K562 (cell line): ENCODE measurements around the gene TEDC1. TPM values are rescaled to one million over a fixed set of nuclear protein-coding genes. Genes with fewer than 3 reads are reported as not detected.

ENCODE experiments used
- ATAC-seq: fragments of 200-7000 bp; cut with Tn5 transposase; 3 replicates; pipeline ENCODE4 v1.9.1; 2020; ENCODE audit warnings: moderate library complexity
- BruUV-seq: library from RNA; stranded (reverse); fragments of 400-500 nt; replicated peaks from 2 replicates; lab custom pipeline; 2021; lab: Mats Ljungman, UMichigan
- CTCF ChIA-PET: fragments of 300-600 bp; formaldehyde crosslinking; extraction: SDS; loops from one replicate; lab custom pipeline; 2021; ENCODE audit warnings: low intra/inter-chr PET ratio; lab: Yijun Ruan, JAX
- POLR2A ChIA-PET: fragments of 300-600, 350-650 bp; sonication (Branson Sonifier 250); formaldehyde crosslinking; extraction: SDS; loops from one replicate; lab custom pipeline; 2021; ENCODE audit warnings: antibody characterized with exemption, inconsistent platforms; lab: Yijun Ruan, JAX
- DNase-seq, 4 experiments: peaks; one replicate each; pipeline versions ENCODE4 v3.0.0 to v3.0.0-alpha.2; 2011 to 2018; ENCODE audit warnings: low spot score in 3 of 4, mixed read lengths in 3 of 4; ENCODE audit errors: extremely low read depth in 1 of 4
- FAIRE-seq: peaks from 2 replicates; lab custom pipeline; 2011; peaks lifted over from hg19 to GRCh38; lab: Jason Lieb, UNC
- H2AFZ ChIP-seq: 2 replicates; pipeline ENCODE4 v1.6.0; 2011; ENCODE audit warnings: low read depth, low read length, control low read depth, inconsistent platforms
- H3K27ac ChIP-seq: fragments of 200-600 bp; 3 replicates; pipeline ENCODE4 v1.8.0; 2011; ENCODE audit warnings: low read depth, mild to moderate bottlenecking, control low read depth, inconsistent platforms, low read length, moderate library complexity, mixed read lengths; ENCODE audit errors: extremely low read depth
- H3K27me3 ChIP-seq, 2 experiments: fragments of 300-600 bp in 1 of 2; 2 replicates in 1 of 2; 3 replicates in 1 of 2; pipeline versions ENCODE4 v1.6.0 to v1.8.0; 2011; ENCODE audit warnings: inconsistent platforms in 2 of 2, low read length in 2 of 2, mild to moderate bottlenecking in 1 of 2, mixed read lengths in 1 of 2, moderate library complexity in 1 of 2; ENCODE audit not compliant: control insufficient read depth in 2 of 2, insufficient read depth in 2 of 2
- H3K36me3 ChIP-seq: fragments of 300-600 bp; 3 replicates; pipeline ENCODE4 v1.8.0; 2011; ENCODE audit warnings: mild to moderate bottlenecking, low read length, inconsistent platforms; ENCODE audit not compliant: control insufficient read depth, insufficient read depth
- H3K4me1 ChIP-seq, 2 experiments: fragments of 200-600 bp in 1 of 2; replicated peaks in 1 of 2; 2 replicates in 1 of 2; 3 replicates in 1 of 2; pipeline versions ENCODE4 v1.5.1 to v1.8.0; 2011; ENCODE audit warnings: inconsistent platforms in 2 of 2, low read length in 2 of 2, mild to moderate bottlenecking in 1 of 2, mixed read lengths in 1 of 2, moderate library complexity in 1 of 2; ENCODE audit not compliant: control insufficient read depth in 2 of 2, insufficient read depth in 2 of 2
- H3K4me2 ChIP-seq: 2 replicates; pipeline ENCODE4 v1.6.1; 2011; ENCODE audit warnings: low read length, control low read depth, inconsistent platforms, mixed read lengths; ENCODE audit not compliant: insufficient read depth
- H3K4me3 ChIP-seq: fragments of 200-600 bp; sonication (generic), shearing (Covaris generic); 2 replicates; pipeline ENCODE4 v1.5.1; 2016; ENCODE audit warnings: control low read depth, inconsistent platforms
- H3K79me2 ChIP-seq: fragments of 200-600 bp; 3 replicates; pipeline ENCODE4 v1.8.0; 2011; ENCODE audit warnings: low read length, inconsistent platforms; ENCODE audit not compliant: control insufficient read depth, insufficient read depth
- H3K9ac ChIP-seq, 2 experiments: 2 replicates each; pipeline versions ENCODE4 v1.6.0 to v1.6.1; 2011; ENCODE audit warnings: low read depth in 2 of 2, low read length in 2 of 2, control low read depth in 1 of 2, inconsistent platforms in 1 of 2, mild to moderate bottlenecking in 1 of 2, mixed read lengths in 1 of 2; ENCODE audit not compliant: insufficient read depth in 1 of 2
- H3K9me1 ChIP-seq: one replicate; pipeline ENCODE4 v1.6.0; 2011; ENCODE audit warnings: inconsistent platforms, mild to moderate bottlenecking, low read length, moderate library complexity; ENCODE audit not compliant: control insufficient read depth, insufficient read depth
- H3K9me3 ChIP-seq: replicated peaks from 2 replicates; pipeline ENCODE4 v1.5.1; 2011; ENCODE audit warnings: low read depth, low read length, inconsistent platforms; ENCODE audit not compliant: control insufficient read depth, insufficient read depth
- H4K20me1 ChIP-seq: replicated peaks from 2 replicates; pipeline ENCODE4 v1.6.1; 2011; ENCODE audit warnings: low read length, inconsistent platforms, mixed read lengths; ENCODE audit not compliant: control insufficient read depth, insufficient read depth
- CBFA2T3 ChIP-seq: fragments of 450-650 bp; IDR thresholded peaks from 2 replicates; pipeline ENCODE4 v1.6.1; 2017
- CTCF ChIP-seq, 3 experiments: IDR thresholded peaks in 2 of 3; conservative IDR thresholded peaks in 1 of 3; 2 replicates each; pipeline ENCODE4 v1.5.1; 2011 to 2012; ENCODE audit warnings: low read length in 3 of 3, mild to moderate bottlenecking in 3 of 3, control low read depth in 2 of 3, improper control_type of control experiment in 1 of 3, inconsistent platforms in 1 of 3, low read depth in 1 of 3, mixed read lengths in 1 of 3, moderate library complexity in 1 of 3; ENCODE audit not compliant: insufficient read depth in 2 of 3
- HMG20B ChIP-seq: fragments of 250-450 bp; sonication (Bioruptor Pico); IDR thresholded peaks from 2 replicates; pipeline ENCODE4 v1.5.0; 2021; ENCODE audit warnings: mild to moderate bottlenecking
- RAD21 ChIP-seq, 2 experiments: fragments of 250-450 bp in 1 of 2; fragments of 450-650 bp in 1 of 2; sonication (Bioruptor Pico) in 1 of 2; formaldehyde crosslinking in 1 of 2; IDR thresholded peaks in 1 of 2; conservative IDR thresholded peaks in 1 of 2; 2 replicates each; pipeline versions ENCODE4 v1.4.0 to v1.8.0; 2020 to 2022; ENCODE audit warnings: mild to moderate bottlenecking in 2 of 2, moderate library complexity in 1 of 2
- RB1 ChIP-seq: fragments of 450-650 bp; IDR thresholded peaks from 2 replicates; pipeline ENCODE4 v1.6.1; 2017; ENCODE audit warnings: low read depth, mild to moderate bottlenecking
- TAF7 ChIP-seq: fragments of 450-650 bp; IDR thresholded peaks from 2 replicates; pipeline ENCODE4 v1.6.1; 2016; ENCODE audit warnings: missing genetic modification characterization, missing compliant biosample characterization
- ZBTB7A ChIP-seq: IDR thresholded peaks from 2 replicates; pipeline ENCODE4 v1.6.1; 2011; ENCODE audit warnings: low read depth, mild to moderate bottlenecking, low read length, moderate library complexity, borderline replicate concordance; ENCODE audit not compliant: control insufficient read depth
- ZNF184 ChIP-seq: sonication (generic); formaldehyde crosslinking; IDR thresholded peaks from 2 replicates; pipeline ENCODE4 v1.5.0; 2020; ENCODE audit warnings: missing genetic modification reagents
- WGBS: fragments of 100-300 bp; shearing (Covaris generic); methylation state at CpG from one replicate; pipeline ENCODE4 v1.1.6; 2016; ENCODE audit warnings: low coverage, mixed read lengths; ENCODE audit not compliant: insufficient coverage; ENCODE audit errors: missing lambda C conversion rate; 5-methylcytosine and 5-hydroxymethylcytosine counted together
- in situ Hi-C: fragments of 300-500 bp; cut with MboI; formaldehyde crosslinking; loops from 4 replicates; pipeline ENCODE4 v1.15.0; 2018; ENCODE audit warnings: inconsistent platforms, mixed read lengths
- intact Hi-C: fragments of 100-400 bp; cut with micrococcal nuclease; formaldehyde crosslinking; loops from 2 replicates; pipeline ENCODE4 v1.14.2; 2022
- polyA plus RNA-seq, 8 experiments: library from polyadenylated mRNA; depleted of rRNA in 4 of 8; stranded (reverse) in 5 of 8; unstranded in 3 of 8; fragments of >200 nt; fragmentation: Nextera tagmentation in 2 of 8; fragmentation: Illumina TruSeq in 1 of 8; extraction: Ambion mirVana in 2 of 8; extraction: Trizol in 1 of 8; gene quantifications; 2 replicates each; pipeline versions ENCODE4 v1.2.1 to v1.2.3, GENCODE V29; 2011 to 2014; ENCODE audit warnings: inconsistent platforms in 1 of 8, missing spikeins in 1 of 8
- total RNA-seq, 7 experiments: library from RNA; depleted of rRNA in 6 of 7; stranded (reverse); fragments of >200 nt in 6 of 7; fragmentation: Illumina TruSeq in 2 of 7; extraction: Trizol in 2 of 7; gene quantifications; 2 replicates each; pipeline versions ENCODE4 v1.2.1 to v1.2.3, GENCODE V29; 2011 to 2021; ENCODE audit warnings: low replicate concordance in 1 of 7

The TEDC1 gene
- total and polyA plus RNA-seq, 9 of the 15 experiments (the other 6 are each of a cell fraction or from before 2014, with no cell fraction given) = 0.21 to 28.3 (median 5.9) TPM

- no peak overlapping the region; a peak in 1 of 4 replicates for H3K9ac ChIP-seq
- H2AFZ ChIP-seq = no peak overlapping the region
- H3K9me3 ChIP-seq = no peaks in the 10 kb centered on the region
- H3K27ac ChIP-seq = no peak overlapping the region
- ChIA-PET POLR2A (interaction anchor here (1.1 kb wide), 1 partner anchor 167 kb away, joined by 3 read pairs; no protein-coding TSS in a partner anchor), CTCF (no interaction called here)
- intact Hi-C loops (no loop called here), in situ Hi-C loops (no loop called here)
- no peak for TF ChIP-seq TAF7 (tag)
- 0 out of 2 replicates have a peak, but pooled peaks have one; percentile 26 for TF ChIP-seq ZBTB7A
- TF ChIP-seq CTCF (IDR thresholded peaks at IDR 0.05 in 2 of 3, conservative IDR thresholded peaks at IDR 0.05 in 1 of 3; ENCODE audit: insufficient read depth in 2 of 3, low read depth in 1 of 3, low read length in 3 of 3) = peak; percentile 65 to 79 (median 75)
- TF ChIP-seq ZNF184 = no peak
- 0 out of 2 replicates have a peak, but pooled peaks have one; percentile 28 for TF ChIP-seq RB1
- no peak for TF ChIP-seq HMG20B (CRISPR knock-in tag)
- peak in 1 of 2 experiments; percentile 46; a peak in 3 of 4 replicates for TF ChIP-seq RAD21 (CRISPR knock-in tag; conservative IDR thresholded peaks at IDR 0.05 in 1 of 2, IDR thresholded peaks at IDR 0.05 in 1 of 2)
- TF ChIP-seq CBFA2T3 = no peak
- FAIRE-seq (no peak), DNase-seq (peak; percentile 60 to 79 (median 76)), ATAC-seq (peak; percentile 95)
- no TSS peak for BruUV-seq
- H3K4me3 ChIP-seq = no peak overlapping the region
- peaks cover 0 to 23% of the 10 kb centered on the region in 2 experiments; a peak in 2 of 5 replicates for H3K4me1 ChIP-seq
- no peaks in the 10 kb centered on the region for H3K9me1 ChIP-seq
- H4K20me1 ChIP-seq = no peaks in the 10 kb centered on the region
- no peak overlapping the region for H3K4me2 ChIP-seq
- peaks cover 6 to 66% of the 10 kb centered on the region in 2 experiments; a peak in 3 of 5 replicates for H3K27me3 ChIP-seq
- no peaks in the 10 kb centered on the region for H3K36me3 ChIP-seq
- WGBS = 2% methylated on average over 9 of the region's 30 CpGs
- H3K79me2 ChIP-seq = no peaks in the 10 kb centered on the region
These were observed 46.8 kb downstream of the TEDC1 start for GRCh38 chr14:105537580-105538474.
